Measurements from ENCODE around the gene DUS3L. TPM values are rescaled to one million over a fixed set of nuclear protein-coding genes. Genes with fewer than 3 reads are reported as not detected.

DUS3L gene
- total RNA-seq, 1 experiment from 2014 or later = 39.6 TPM

GRCh38 chr19:5838353-5839064 is 47.5 kb upstream of the DUS3L start:
- ATAC-seq (no peak), DNase-seq (ENCODE audit: low read depth, low spot score) (no peak)
- Histone ChIP-seq H3K36me3 (ENCODE audit: control insufficient read depth, insufficient read depth, low read length) (no peaks in the 10 kb centered on the region), H3K4me3 (ENCODE audit: low read depth in 2 of 2, low read length in 2 of 2) (no peak overlapping the region), H3K27me3 (ENCODE audit: control insufficient read depth, insufficient read depth, low read length) (no peaks in the 10 kb centered on the region), H3K9me3 (ENCODE audit: control insufficient read depth, insufficient read depth, low read depth, low read length) (no peaks in the 10 kb centered on the region), H3K4me1 (ENCODE audit: control insufficient read depth, insufficient read depth, low read length) (no peaks in the 10 kb centered on the region), H3K27ac (ENCODE audit: low read length) (no peak overlapping the region)
- no peak for TF ChIP-seq SIN3A (IDR thresholded peaks at IDR 0.05; ENCODE audit: borderline replicate concordance, insufficient read depth, low read depth, low read length)
- TF ChIP-seq, protein P1, sequence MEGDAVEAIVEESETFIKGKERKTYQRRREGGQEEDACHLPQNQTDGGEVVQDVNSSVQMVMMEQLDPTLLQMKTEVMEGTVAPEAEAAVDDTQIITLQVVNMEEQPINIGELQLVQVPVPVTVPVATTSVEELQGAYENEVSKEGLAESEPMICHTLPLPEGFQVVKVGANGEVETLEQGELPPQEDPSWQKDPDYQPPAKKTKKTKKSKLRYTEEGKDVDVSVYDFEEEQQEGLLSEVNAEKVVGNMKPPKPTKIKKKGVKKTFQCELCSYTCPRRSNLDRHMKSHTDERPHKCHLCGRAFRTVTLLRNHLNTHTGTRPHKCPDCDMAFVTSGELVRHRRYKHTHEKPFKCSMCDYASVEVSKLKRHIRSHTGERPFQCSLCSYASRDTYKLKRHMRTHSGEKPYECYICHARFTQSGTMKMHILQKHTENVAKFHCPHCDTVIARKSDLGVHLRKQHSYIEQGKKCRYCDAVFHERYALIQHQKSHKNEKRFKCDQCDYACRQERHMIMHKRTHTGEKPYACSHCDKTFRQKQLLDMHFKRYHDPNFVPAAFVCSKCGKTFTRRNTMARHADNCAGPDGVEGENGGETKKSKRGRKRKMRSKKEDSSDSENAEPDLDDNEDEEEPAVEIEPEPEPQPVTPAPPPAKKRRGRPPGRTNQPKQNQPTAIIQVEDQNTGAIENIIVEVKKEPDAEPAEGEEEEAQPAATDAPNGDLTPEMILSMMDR (IDR thresholded peaks at IDR 0.05) = no peak
- no peak for TF ChIP-seq TCF7L2 (IDR thresholded peaks at IDR 0.05; ENCODE audit: low read depth, low read length)
- TF ChIP-seq, protein P2, sequence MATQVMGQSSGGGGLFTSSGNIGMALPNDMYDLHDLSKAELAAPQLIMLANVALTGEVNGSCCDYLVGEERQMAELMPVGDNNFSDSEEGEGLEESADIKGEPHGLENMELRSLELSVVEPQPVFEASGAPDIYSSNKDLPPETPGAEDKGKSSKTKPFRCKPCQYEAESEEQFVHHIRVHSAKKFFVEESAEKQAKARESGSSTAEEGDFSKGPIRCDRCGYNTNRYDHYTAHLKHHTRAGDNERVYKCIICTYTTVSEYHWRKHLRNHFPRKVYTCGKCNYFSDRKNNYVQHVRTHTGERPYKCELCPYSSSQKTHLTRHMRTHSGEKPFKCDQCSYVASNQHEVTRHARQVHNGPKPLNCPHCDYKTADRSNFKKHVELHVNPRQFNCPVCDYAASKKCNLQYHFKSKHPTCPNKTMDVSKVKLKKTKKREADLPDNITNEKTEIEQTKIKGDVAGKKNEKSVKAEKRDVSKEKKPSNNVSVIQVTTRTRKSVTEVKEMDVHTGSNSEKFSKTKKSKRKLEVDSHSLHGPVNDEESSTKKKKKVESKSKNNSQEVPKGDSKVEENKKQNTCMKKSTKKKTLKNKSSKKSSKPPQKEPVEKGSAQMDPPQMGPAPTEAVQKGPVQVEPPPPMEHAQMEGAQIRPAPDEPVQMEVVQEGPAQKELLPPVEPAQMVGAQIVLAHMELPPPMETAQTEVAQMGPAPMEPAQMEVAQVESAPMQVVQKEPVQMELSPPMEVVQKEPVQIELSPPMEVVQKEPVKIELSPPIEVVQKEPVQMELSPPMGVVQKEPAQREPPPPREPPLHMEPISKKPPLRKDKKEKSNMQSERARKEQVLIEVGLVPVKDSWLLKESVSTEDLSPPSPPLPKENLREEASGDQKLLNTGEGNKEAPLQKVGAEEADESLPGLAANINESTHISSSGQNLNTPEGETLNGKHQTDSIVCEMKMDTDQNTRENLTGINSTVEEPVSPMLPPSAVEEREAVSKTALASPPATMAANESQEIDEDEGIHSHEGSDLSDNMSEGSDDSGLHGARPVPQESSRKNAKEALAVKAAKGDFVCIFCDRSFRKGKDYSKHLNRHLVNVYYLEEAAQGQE (IDR thresholded peaks at IDR 0.05; ENCODE audit: insufficient read depth in 1 of 2, low read depth in 2 of 2, low read length in 1 of 2) = no peak
- TF ChIP-seq POLR2AphosphoS5 (IDR thresholded peaks at IDR 0.05; ENCODE audit: low read depth, low read length) = no peak
- ChIA-PET POLR2A (no interaction called here), CTCF (no interaction called here)
- BruUV-seq (replicated peaks) = no TSS peak
- intact Hi-C loops (cut with micrococcal nuclease; ENCODE audit: unreplicated experiment) (no loop called here), in situ Hi-C loops (cut with HindIII; ENCODE audit: low pct_unique_long_range_greater_than_20kb, low sequenced_read_pairs) (no loop called here)

DNA sequence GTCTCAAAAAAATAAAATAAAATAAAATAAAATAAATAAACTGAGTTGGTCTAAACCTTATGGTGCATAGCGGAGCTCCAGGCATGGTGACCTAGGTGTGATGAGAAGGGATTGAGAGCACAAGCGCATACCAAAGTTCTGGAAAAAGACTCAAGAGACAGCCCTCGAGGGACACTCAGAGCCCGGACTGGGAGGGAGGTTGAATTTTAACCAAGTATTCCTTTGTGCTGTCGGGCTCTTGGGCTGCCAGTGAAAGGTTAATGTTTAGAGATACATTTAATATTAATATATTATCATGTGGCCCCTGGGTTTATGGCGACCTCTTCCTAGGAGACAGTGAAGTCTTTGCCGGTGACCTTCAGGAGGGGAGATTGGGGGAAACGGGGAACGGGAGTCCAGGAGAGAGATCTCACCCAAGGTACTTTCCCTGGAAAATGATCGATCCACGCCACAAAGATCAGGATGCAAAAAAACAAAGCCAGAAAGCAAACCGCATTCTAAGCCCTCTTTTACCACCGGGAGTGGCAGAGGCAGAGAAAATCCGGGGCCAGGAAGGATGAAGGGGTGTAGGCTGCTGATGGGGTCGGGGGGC is 46.9 kb upstream of the DUS3L start:
- ChIA-PET CTCF (no interaction called here), POLR2A (no interaction called here)
- Histone ChIP-seq H3K4me1 (ENCODE audit: control insufficient read depth, insufficient read depth, low read length) (no peaks in the 10 kb centered on the region), H3K27me3 (ENCODE audit: control insufficient read depth, insufficient read depth, low read length) (no peaks in the 10 kb centered on the region), H3K4me3 (ENCODE audit: low read depth in 2 of 2, low read length in 2 of 2) (no peak overlapping the region), H3K36me3 (ENCODE audit: control insufficient read depth, insufficient read depth, low read length) (no peaks in the 10 kb centered on the region), H3K27ac (ENCODE audit: low read length) (no peak overlapping the region), H3K9me3 (ENCODE audit: control insufficient read depth, insufficient read depth, low read depth, low read length) (no peaks in the 10 kb centered on the region)
- DNase-seq (ENCODE audit: low read depth, low spot score) (no peak), ATAC-seq (no peak)
- BruUV-seq (replicated peaks) = no TSS peak
- intact Hi-C loops (cut with micrococcal nuclease; ENCODE audit: unreplicated experiment) = no loop called here
- no peak for TF ChIP-seq TCF7L2 (IDR thresholded peaks at IDR 0.05; ENCODE audit: low read depth, low read length)
- no peak for TF ChIP-seq POLR2AphosphoS5 (IDR thresholded peaks at IDR 0.05; ENCODE audit: low read depth, low read length)
- TF ChIP-seq, protein P1 (IDR thresholded peaks at IDR 0.05) = no peak
- TF ChIP-seq, protein P2 (IDR thresholded peaks at IDR 0.05; ENCODE audit: insufficient read depth in 1 of 2, low read depth in 2 of 2, low read length in 1 of 2) = no peak
- TF ChIP-seq SIN3A (IDR thresholded peaks at IDR 0.05; ENCODE audit: borderline replicate concordance, insufficient read depth, low read depth, low read length) = no peak
- in situ Hi-C loops (cut with HindIII; ENCODE audit: low pct_unique_long_range_greater_than_20kb, low sequenced_read_pairs) = no loop called here

Data from Panc1 (cell line).